ENCODE data around the gene NPAS3.

The NPAS3 gene

GRCh38 chr14:33103489-33103888, 164.8 kb downstream of the NPAS3 start:
- no peaks in the 10 kb centered on the region for H3K4me1 Mint-ChIP-seq
- H3K27me3 Mint-ChIP-seq (ENCODE audit: low read depth) = no peaks in the 10 kb centered on the region
- no peaks in the 10 kb centered on the region for H3K9me3 Mint-ChIP-seq
- no peak for TF ChIP-seq CTCF (IDR thresholded peaks at IDR 0.05; ENCODE audit: unreplicated experiment in 3 of 3)
- no peak overlapping the region for H3K4me3 Mint-ChIP-seq
- H3K27ac Mint-ChIP-seq = peak overlapping the region in 1 of 3 experiments; percentile 3
- no peaks in the 10 kb centered on the region for H3K36me3 Mint-ChIP-seq (ENCODE audit: low read depth)

GRCh38 chr14:33103966-33104365, 165.3 kb downstream of the NPAS3 start:
- no peaks in the 10 kb centered on the region for H3K36me3 Mint-ChIP-seq (ENCODE audit: low read depth)
- no peaks in the 10 kb centered on the region for H3K4me1 Mint-ChIP-seq
- H3K27ac Mint-ChIP-seq = peak overlapping the region in 1 of 3 experiments; percentile 3
- TF ChIP-seq CTCF (IDR thresholded peaks at IDR 0.05; ENCODE audit: unreplicated experiment in 3 of 3) = no peak
- no peaks in the 10 kb centered on the region for H3K9me3 Mint-ChIP-seq
- H3K27me3 Mint-ChIP-seq (ENCODE audit: low read depth) = no peaks in the 10 kb centered on the region
- no peak overlapping the region for H3K4me3 Mint-ChIP-seq

- TF ChIP-seq CTCF (IDR thresholded peaks at IDR 0.05; ENCODE audit: unreplicated experiment in 3 of 3) = no peak
- H3K9me3 Mint-ChIP-seq = no peaks in the 10 kb centered on the region
- H3K4me3 Mint-ChIP-seq = no peak overlapping the region
Observed at GRCh38 chr14:33110737-33111443, 172.2 kb downstream of the NPAS3 start.

GRCh38 chr14:33114331-33114730, 175.7 kb downstream of the NPAS3 start:
- no peaks in the 10 kb centered on the region for H3K9me3 Mint-ChIP-seq
- peaks cover 4% of the 10 kb centered on the region for H3K36me3 Mint-ChIP-seq (ENCODE audit: low read depth)
- H3K4me3 Mint-ChIP-seq = no peak overlapping the region
- no peak overlapping the region for H3K27ac Mint-ChIP-seq
- no peak for TF ChIP-seq CTCF (IDR thresholded peaks at IDR 0.05; ENCODE audit: unreplicated experiment in 3 of 3)
- peaks cover 16% of the 10 kb centered on the region for H3K4me1 Mint-ChIP-seq
- H3K27me3 Mint-ChIP-seq (ENCODE audit: low read depth) = no peaks in the 10 kb centered on the region

More at GRCh38 chr14:33110737-33111443, 172.2 kb downstream of the NPAS3 start:
- Mint-ChIP-seq H3K27me3 (ENCODE audit: low read depth) (no peaks in the 10 kb centered on the region), H3K36me3 (ENCODE audit: low read depth) (peaks cover 4% of the 10 kb centered on the region), H3K27ac (peak overlapping the region; percentile 14 to 80 (median 28)), H3K4me1 (peaks cover 5% of the 10 kb centered on the region)

- H3K9me3 Mint-ChIP-seq = no peaks in the 10 kb centered on the region
- no peak for TF ChIP-seq CTCF (IDR thresholded peaks at IDR 0.05; ENCODE audit: unreplicated experiment in 3 of 3)
- no peaks in the 10 kb centered on the region for H3K36me3 Mint-ChIP-seq (ENCODE audit: low read depth)
- peaks cover 11% of the 10 kb centered on the region for H3K4me1 Mint-ChIP-seq
- no peaks in the 10 kb centered on the region for H3K27me3 Mint-ChIP-seq (ENCODE audit: low read depth)
- H3K27ac Mint-ChIP-seq = peak overlapping the region in 2 of 3 experiments; percentile 57 to 58
- H3K4me3 Mint-ChIP-seq = no peak overlapping the region
Observed at GRCh38 chr14:33118668-33119067, 180.0 kb downstream of the NPAS3 start.

GRCh38 chr14:33120341-33120740, 181.7 kb downstream of the NPAS3 start:
- Mint-ChIP-seq H3K9me3 (no peaks in the 10 kb centered on the region), H3K36me3 (ENCODE audit: low read depth) (no peaks in the 10 kb centered on the region), H3K27me3 (ENCODE audit: low read depth) (no peaks in the 10 kb centered on the region), H3K4me1 (peaks cover 11% of the 10 kb centered on the region), H3K4me3 (no peak overlapping the region), H3K27ac (no peak overlapping the region)
- TF ChIP-seq CTCF (IDR thresholded peaks at IDR 0.05; ENCODE audit: unreplicated experiment in 3 of 3) = no peak

All from nephron (organoid).